ENCODE data around the gene C1RL. TPM values are rescaled to one million over a fixed set of nuclear protein-coding genes. Genes with fewer than 3 reads are reported as not detected.

Gene C1RL
- polyA plus RNA-seq, 1 experiment: 50.5 TPM

GRCh38 chr12:7116196-7116595, 7.2 kb upstream of the C1RL start:
- H3K36me3 ChIP-seq (ENCODE audit: control insufficient read depth, insufficient read depth, low read length): peaks cover 10% of the 10 kb centered on the region
- no peaks in the 10 kb centered on the region for H3K27me3 ChIP-seq (ENCODE audit: control insufficient read depth, insufficient read depth, low read length)
- TF ChIP-seq, protein P1, sequence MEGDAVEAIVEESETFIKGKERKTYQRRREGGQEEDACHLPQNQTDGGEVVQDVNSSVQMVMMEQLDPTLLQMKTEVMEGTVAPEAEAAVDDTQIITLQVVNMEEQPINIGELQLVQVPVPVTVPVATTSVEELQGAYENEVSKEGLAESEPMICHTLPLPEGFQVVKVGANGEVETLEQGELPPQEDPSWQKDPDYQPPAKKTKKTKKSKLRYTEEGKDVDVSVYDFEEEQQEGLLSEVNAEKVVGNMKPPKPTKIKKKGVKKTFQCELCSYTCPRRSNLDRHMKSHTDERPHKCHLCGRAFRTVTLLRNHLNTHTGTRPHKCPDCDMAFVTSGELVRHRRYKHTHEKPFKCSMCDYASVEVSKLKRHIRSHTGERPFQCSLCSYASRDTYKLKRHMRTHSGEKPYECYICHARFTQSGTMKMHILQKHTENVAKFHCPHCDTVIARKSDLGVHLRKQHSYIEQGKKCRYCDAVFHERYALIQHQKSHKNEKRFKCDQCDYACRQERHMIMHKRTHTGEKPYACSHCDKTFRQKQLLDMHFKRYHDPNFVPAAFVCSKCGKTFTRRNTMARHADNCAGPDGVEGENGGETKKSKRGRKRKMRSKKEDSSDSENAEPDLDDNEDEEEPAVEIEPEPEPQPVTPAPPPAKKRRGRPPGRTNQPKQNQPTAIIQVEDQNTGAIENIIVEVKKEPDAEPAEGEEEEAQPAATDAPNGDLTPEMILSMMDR (IDR thresholded peaks at IDR 0.05; ENCODE audit: insufficient read depth, low read depth, low read length): no peak
- ChIA-PET CTCF (interaction anchor here (0.6 to 1.4 kb wide), 4 partner anchors 9 to 172 kb away, joined by 3 to 4 read pairs (median 4); partner anchors contain the start of genes C12orf57 and C1S), POLR2A (no interaction called here)
- no peak overlapping the region for H3K4me3 ChIP-seq (ENCODE audit: low read depth, low read length)
- DNase-seq (ENCODE audit: low read depth): no peak

GRCh38 chr12:7114851-7115250, 5.8 kb upstream of the C1RL start:
- Histone ChIP-seq H3K36me3 (ENCODE audit: control insufficient read depth, insufficient read depth, low read length) (peaks cover 10% of the 10 kb centered on the region), H3K4me3 (ENCODE audit: low read depth, low read length) (no peak overlapping the region), H3K27me3 (ENCODE audit: control insufficient read depth, insufficient read depth, low read length) (no peaks in the 10 kb centered on the region)
- TF ChIP-seq, protein P1 (IDR thresholded peaks at IDR 0.05; ENCODE audit: insufficient read depth, low read depth, low read length): no peak
- ChIA-PET POLR2A (no interaction called here), CTCF (interaction anchor here (1.6 to 8.4 kb wide), 3 partner anchors 56 to 170 kb away, joined by 4 to 151 read pairs (median 40); partner anchors contain the start of genes C12orf57, C1S and RNU7-1)
- DNase-seq (ENCODE audit: low read depth): no peak

GRCh38 chr12:7114008-7114407, 5.0 kb upstream of the C1RL start:
- TF ChIP-seq, protein P1 (IDR thresholded peaks at IDR 0.05; ENCODE audit: insufficient read depth, low read depth, low read length): no peak
- CTCF ChIA-PET: interaction anchor here (0.7 to 8.4 kb wide), 24 partner anchors 9 to 190 kb away, joined by 3 to 151 read pairs (median 5); partner anchors contain the start of genes C12orf57, C1S, CLSTN3 and RNU7-1
- no peak overlapping the region for H3K4me3 ChIP-seq (ENCODE audit: low read depth, low read length)
- POLR2A ChIA-PET: no interaction called here
- DNase-seq (ENCODE audit: low read depth): no peak
- peaks cover 10% of the 10 kb centered on the region for H3K36me3 ChIP-seq (ENCODE audit: control insufficient read depth, insufficient read depth, low read length)
- H3K27me3 ChIP-seq (ENCODE audit: control insufficient read depth, insufficient read depth, low read length): no peaks in the 10 kb centered on the region

DNA sequence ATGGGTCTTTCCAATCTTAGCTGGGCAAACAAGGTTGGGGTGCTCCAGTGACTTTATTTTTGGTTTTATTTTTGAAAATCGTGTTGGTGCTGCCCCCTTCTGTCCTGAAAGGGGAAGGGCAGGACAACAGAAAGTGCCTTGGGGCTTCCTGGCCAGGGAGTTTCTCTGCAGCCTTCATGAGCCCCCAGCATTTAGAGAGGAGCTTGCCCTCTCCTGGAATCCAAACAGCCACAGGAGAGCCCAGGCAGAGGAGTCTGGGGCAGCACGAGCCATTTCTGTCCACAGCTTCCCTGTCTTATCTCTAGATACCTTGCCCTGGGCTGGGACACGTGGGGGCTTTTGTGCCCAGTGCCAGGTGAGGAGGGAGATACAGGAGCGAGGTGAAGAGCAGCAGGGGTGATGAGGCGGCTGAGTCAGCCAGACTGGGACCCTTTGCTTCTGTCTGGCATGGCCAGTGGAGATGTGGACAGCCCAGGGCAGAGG, 4.4 kb upstream of the C1RL start:
- POLR2A ChIA-PET: no interaction called here
- Histone ChIP-seq H3K36me3 (ENCODE audit: control insufficient read depth, insufficient read depth, low read length) (peaks cover 9% of the 10 kb centered on the region), H3K4me3 (ENCODE audit: low read depth, low read length) (no peak overlapping the region), H3K27me3 (ENCODE audit: control insufficient read depth, insufficient read depth, low read length) (no peaks in the 10 kb centered on the region)
- TF ChIP-seq, protein P1 (IDR thresholded peaks at IDR 0.05; ENCODE audit: insufficient read depth, low read depth, low read length): peak; percentile 80
- DNase-seq (ENCODE audit: low read depth): no peak
- CTCF ChIA-PET: interaction anchor here (0.7 to 8.4 kb wide), 33 partner anchors 9 to 292 kb away, joined by 3 to 151 read pairs (median 5); partner anchors contain the start of genes C12orf57, C1R, C1S and CLSTN3

DNA sequence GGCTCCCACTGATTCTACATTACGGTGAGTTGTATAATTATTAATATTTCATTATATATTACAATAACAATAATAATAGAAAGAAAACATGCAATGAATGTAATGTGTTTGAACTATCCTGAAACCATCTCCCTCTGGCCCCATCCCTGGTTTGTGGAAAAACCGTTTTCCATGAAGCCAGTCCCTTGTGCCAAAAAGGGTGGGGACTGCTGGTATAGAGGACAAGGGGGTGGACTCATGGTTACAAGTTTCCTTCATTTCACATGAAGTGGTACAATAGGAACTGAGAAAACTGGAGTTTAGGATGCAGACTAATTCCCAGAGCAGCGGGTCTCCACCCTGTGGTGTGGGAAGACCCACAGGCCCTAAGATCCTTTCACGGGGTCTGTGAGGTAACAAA, 3.0 kb upstream of the C1RL start:
- TF ChIP-seq, protein P1 (IDR thresholded peaks at IDR 0.05; ENCODE audit: insufficient read depth, low read depth, low read length): no peak
- Histone ChIP-seq H3K4me3 (ENCODE audit: low read depth, low read length) (no peak overlapping the region), H3K36me3 (ENCODE audit: control insufficient read depth, insufficient read depth, low read length) (peaks cover 6% of the 10 kb centered on the region), H3K27me3 (ENCODE audit: control insufficient read depth, insufficient read depth, low read length) (no peaks in the 10 kb centered on the region)
- no peak for DNase-seq (ENCODE audit: low read depth)
- ChIA-PET POLR2A (no interaction called here), CTCF (interaction anchor here (1.0 to 8.4 kb wide), 13 partner anchors 9 to 188 kb away, joined by 3 to 151 read pairs (median 6); partner anchors contain the start of genes C12orf57, C1R, C1S and CLSTN3)

Measured in BJ (cell line).